Jurkat, Clone E6-1 (cell line): ENCODE results near the gene NPW.
"Not testable (repeated sequence)": the region's sequence is repeated elsewhere in the genome, so short reads cannot be mapped to it uniquely, and the experiment has no call there.

Experiments used
- DNase-seq: peaks from one replicate; pipeline ENCODE4 v3.0.0-alpha.2; 2011; ENCODE audit warnings: low read depth, low spot score
- H3K4me3 ChIP-seq: 2 replicates; pipeline ENCODE4 v1.5.1; 2011; ENCODE audit warnings: mild to moderate bottlenecking, low read length, control low read depth, moderate library complexity

The NPW gene

GRCh38 chr16:1999866-2000514 is 19.6 kb upstream of the NPW start:
- H3K4me3 ChIP-seq = no peak overlapping the region
- DNase-seq = no peak

- no peak overlapping the region for H3K4me3 ChIP-seq
- no peak for DNase-seq
Measured at GRCh38 chr16:2001035-2001434, 18.6 kb upstream of the NPW start.

GRCh38 chr16:2001456-2002355 is 17.9 kb upstream of the NPW start:
- H3K4me3 ChIP-seq = no peak overlapping the region
- DNase-seq = no peak

- no peak overlapping the region for H3K4me3 ChIP-seq
- no peak for DNase-seq
Measured at GRCh38 chr16:2002406-2003230, 17.0 kb upstream of the NPW start.

- no peak for DNase-seq
- no peak overlapping the region for H3K4me3 ChIP-seq
Measured at GRCh38 chr16:2003231-2003826, 16.3 kb upstream of the NPW start.

- H3K4me3 ChIP-seq = no peak overlapping the region
Measured at GRCh38 chr16:2003827-2004641, 15.6 kb upstream of the NPW start.

GRCh38 chr16:2004795-2005517 is 14.6 kb upstream of the NPW start:
- no peak overlapping the region for H3K4me3 ChIP-seq
- no peak for DNase-seq

More at GRCh38 chr16:2003827-2004641, 15.6 kb upstream of the NPW start:
- peak; percentile 74 for DNase-seq

GRCh38 chr16:2005646-2006045 is 13.9 kb upstream of the NPW start:
- DNase-seq = no peak
- no peak overlapping the region for H3K4me3 ChIP-seq

- H3K4me3 ChIP-seq = no peak overlapping the region
- DNase-seq = no peak
Measured at GRCh38 chr16:2006317-2006716, 13.3 kb upstream of the NPW start.

- peak overlapping the region; percentile 75 for H3K4me3 ChIP-seq
Measured at GRCh38 chr16:2007081-2007836, 12.3 kb upstream of the NPW start.

GRCh38 chr16:2008009-2008526 is 11.5 kb upstream of the NPW start:
- peak overlapping the region; percentile 75 for H3K4me3 ChIP-seq
- DNase-seq = no peak

More at GRCh38 chr16:2007081-2007836, 12.3 kb upstream of the NPW start:
- DNase-seq = no peak

GRCh38 chr16:2008631-2009163 is 10.9 kb upstream of the NPW start:
- no peak for DNase-seq
- peak overlapping the region; percentile 75 for H3K4me3 ChIP-seq

- H3K4me3 ChIP-seq = peak overlapping the region; percentile 75
- no peak for DNase-seq
Measured at GRCh38 chr16:2009164-2009711, 10.3 kb upstream of the NPW start.

GRCh38 chr16:2009791-2010510 is 9.6 kb upstream of the NPW start, which contains the start of gene ZNF598:
ZNF598 (minus strand) TSS chr16:2009821.
- peak; percentile 56 for DNase-seq
- H3K4me3 ChIP-seq = peak within 1 kb of the TSS; percentile 78

GRCh38 chr16:2011726-2012125 is 7.9 kb upstream of the NPW start:
- H3K4me3 ChIP-seq, DNase-seq: not testable (repeated sequence)

GRCh38 chr16:2013527-2013926 is 6.1 kb upstream of the NPW start:
- DNase-seq = no peak
- H3K4me3 ChIP-seq = no peak overlapping the region
